ENCODE measurements around the gene ZFYVE16.
"Not testable (repeated sequence)": the region's sequence is repeated elsewhere in the genome, so short reads cannot be mapped to it uniquely, and the experiment has no call there.

Gene ZFYVE16

GRCh38 chr5:80411589-80412219 lies 3.8 kb downstream of the ZFYVE16 start:
- DNase-seq: no peak

- DNase-seq: no peak
Measured at GRCh38 chr5:80414113-80414512, 6.2 kb downstream of the ZFYVE16 start.

GRCh38 chr5:80417973-80418372 lies 10.1 kb downstream of the ZFYVE16 start:
- no peak for DNase-seq

GRCh38 chr5:80424365-80424764 lies 16.5 kb downstream of the ZFYVE16 start:
- not testable (repeated sequence) for DNase-seq

GRCh38 chr5:80435476-80435875 lies 27.6 kb downstream of the ZFYVE16 start:
- DNase-seq: no peak

- no peak for DNase-seq
Measured at GRCh38 chr5:80437326-80437725, 29.5 kb downstream of the ZFYVE16 start.

GRCh38 chr5:80438739-80439138 lies 30.9 kb downstream of the ZFYVE16 start:
- no peak for DNase-seq

- DNase-seq: no peak
Measured at GRCh38 chr5:80439213-80439612, 31.3 kb downstream of the ZFYVE16 start.

GRCh38 chr5:80442742-80443141 lies 34.9 kb downstream of the ZFYVE16 start:
- DNase-seq: no peak

- DNase-seq: no peak
Measured at GRCh38 chr5:80453366-80453765, 45.5 kb downstream of the ZFYVE16 start.

GRCh38 chr5:80463269-80463668 lies 55.4 kb downstream of the ZFYVE16 start:
- DNase-seq: no peak

- no peak for DNase-seq
Measured at GRCh38 chr5:80466669-80467485, 59.0 kb downstream of the ZFYVE16 start.

- DNase-seq: no peak
Measured at GRCh38 chr5:80468131-80468530, 60.3 kb downstream of the ZFYVE16 start.

GRCh38 chr5:80470631-80471030 lies 62.8 kb downstream of the ZFYVE16 start:
- not testable (repeated sequence) for DNase-seq

- no peak for DNase-seq
Measured at GRCh38 chr5:80474929-80475328, 67.1 kb downstream of the ZFYVE16 start.

GRCh38 chr5:80479713-80480112 lies 71.8 kb downstream of the ZFYVE16 start:
- DNase-seq: no peak

GRCh38 chr5:80480354-80480753 lies 72.5 kb downstream of the ZFYVE16 start:
- DNase-seq: no peak

GRCh38 chr5:80481019-80481893 lies 73.4 kb downstream of the ZFYVE16 start:
- no peak for DNase-seq

GRCh38 chr5:80482578-80482977 lies 74.7 kb downstream of the ZFYVE16 start:
- DNase-seq: no peak

GRCh38 chr5:80483636-80484232 lies 75.9 kb downstream of the ZFYVE16 start:
- no peak for DNase-seq

- no peak for DNase-seq
Measured at GRCh38 chr5:80487444-80487828, 79.6 kb downstream of the ZFYVE16 start.

GRCh38 chr5:80487829-80488721 lies 80.2 kb downstream of the ZFYVE16 start, which contains the start of gene FAM151B:
Gene FAM151B, plus strand, starts transcription at chr5:80488100. Its CDS starts 24 bp downstream, at chr5:80488124.
- DNase-seq: peak; percentile 36

All from cortex of kidney (tissue), 1 donor.